GM23338 (cell line): Measurements from ENCODE around the gene PNPLA3. TPM values are rescaled to one million over a fixed set of nuclear protein-coding genes. Genes with fewer than 3 reads are reported as not detected.

Experiments used
- ATAC-seq: fragments of 200-7000 bp; cut with Tn5 transposase; 3 replicates; pipeline ENCODE4 v1.9.1; 2020
- DNase-seq: peaks from one replicate; pipeline ENCODE4 v3.0.0-alpha.2; 2015; ENCODE audit warnings: low spot score
- H2AFZ ChIP-seq: fragments of 200-600 bp; sonication (generic); 2 replicates; pipeline ENCODE4 v1.8.0; 2016; ENCODE audit warnings: antibody characterized with exemption, mild to moderate bottlenecking, moderate library complexity
- H3F3A ChIP-seq: fragments of 200-600 bp; sonication (generic); replicated peaks from 2 replicates; pipeline ENCODE4 v1.8.0; 2017; ENCODE audit warnings: antibody characterized with exemption, mixed run types, low read depth
- H3K27ac ChIP-seq: fragments of 200-600 bp; sonication (generic); 2 replicates; pipeline ENCODE4 v1.6.1; 2016; ENCODE audit warnings: low read depth
- H3K27me3 ChIP-seq: fragments of 200-600 bp; sonication (generic); 2 replicates; pipeline ENCODE4 v1.8.0; 2016; ENCODE audit warnings: mild to moderate bottlenecking, mixed run types, moderate library complexity; ENCODE audit not compliant: insufficient read depth
- H3K36me3 ChIP-seq: fragments of 200-600 bp; sonication (generic); 2 replicates; pipeline ENCODE4 v1.8.0; 2016; ENCODE audit warnings: mild to moderate bottlenecking; ENCODE audit not compliant: insufficient read depth
- H3K4me1 ChIP-seq: fragments of 200-600 bp; sonication (generic); 2 replicates; pipeline ENCODE4 v1.8.0; 2016; ENCODE audit warnings: mild to moderate bottlenecking, moderate library complexity; ENCODE audit not compliant: insufficient read depth
- H3K4me2 ChIP-seq: fragments of 200-600 bp; sonication (generic); 2 replicates; pipeline ENCODE4 v1.7.1; 2017; ENCODE audit warnings: mixed run types
- H3K4me3 ChIP-seq: fragments of 200-600 bp; sonication (generic); 2 replicates; pipeline ENCODE4 v1.6.1; 2016; ENCODE audit warnings: mixed run types
- H3K79me2 ChIP-seq: fragments of 200-600 bp; sonication (generic); replicated peaks from 2 replicates; pipeline ENCODE4 v1.8.0; 2017; ENCODE audit warnings: mild to moderate bottlenecking; ENCODE audit not compliant: insufficient read depth
- H3K9me2 ChIP-seq: fragments of 200-600 bp; sonication (generic); 2 replicates; pipeline ENCODE4 v1.8.0; 2017; ENCODE audit not compliant: insufficient read depth
- H4K20me1 ChIP-seq: fragments of 200-600 bp; sonication (generic); replicated peaks from 2 replicates; pipeline ENCODE4 v1.8.0; 2017; ENCODE audit warnings: mild to moderate bottlenecking; ENCODE audit not compliant: insufficient read depth
- H3K27ac Mint-ChIP-seq: 2 replicates; pipeline ENCODE4 v1.8.0; 2020; ENCODE audit warnings: inconsistent platforms, mild to moderate bottlenecking, moderate library complexity, mixed read lengths
- H3K27me3 Mint-ChIP-seq: 3 replicates; pipeline ENCODE4 v1.8.0; 2022; ENCODE audit warnings: low read depth, mild to moderate bottlenecking, moderate library complexity, mixed read lengths, inconsistent platforms; ENCODE audit not compliant: insufficient read depth, poor library complexity
- H3K36me3 Mint-ChIP-seq: 3 replicates; pipeline ENCODE4 v1.8.0; 2021; ENCODE audit warnings: low read depth, mild to moderate bottlenecking, inconsistent platforms, moderate library complexity, mixed read lengths
- H3K4me1 Mint-ChIP-seq: 3 replicates; pipeline ENCODE4 v1.8.0; 2020; ENCODE audit warnings: mild to moderate bottlenecking, inconsistent platforms, mixed read lengths
- H3K4me3 Mint-ChIP-seq: 3 replicates; pipeline ENCODE4 v1.8.0; 2021; ENCODE audit warnings: moderate library complexity, mild to moderate bottlenecking, inconsistent platforms, mixed read lengths
- H3K9me3 Mint-ChIP-seq: 3 replicates; pipeline ENCODE4 v1.8.0; 2020; ENCODE audit warnings: moderate library complexity, mild to moderate bottlenecking, inconsistent platforms, mixed read lengths
- CREB1 ChIP-seq: fragments of 250-450 bp; sonication (Bioruptor Pico); IDR thresholded peaks from 2 replicates; pipeline ENCODE4 v1.5.0; 2020; ENCODE audit warnings: low read depth, mild to moderate bottlenecking, moderate library complexity
- EZH2 ChIP-seq: fragments of 200-600 bp; sonication (generic); IDR thresholded peaks from one replicate; pipeline ENCODE4 v1.8.0; 2017; ENCODE audit warnings: antibody characterized with exemption, mild to moderate bottlenecking, low read depth; ENCODE audit not compliant: unreplicated experiment
- EZH2phosphoT487 ChIP-seq: fragments of 200-600 bp; sonication (generic); IDR thresholded peaks from one replicate; pipeline ENCODE4 v1.8.1; 2018; ENCODE audit warnings: antibody characterized with exemption; ENCODE audit not compliant: unreplicated experiment
- JUNB ChIP-seq: IDR thresholded peaks from one replicate; pipeline ENCODE4 v1.6.1; 2016; ENCODE audit warnings: antibody characterized with exemption; ENCODE audit not compliant: unreplicated experiment
- NANOG ChIP-seq: IDR thresholded peaks from 2 replicates; pipeline ENCODE4 v1.6.1; 2016; ENCODE audit warnings: antibody characterized with exemption, borderline replicate concordance
- POLR2AphosphoS5 ChIP-seq: IDR thresholded peaks from 2 replicates; pipeline ENCODE4 v1.6.1; 2016; ENCODE audit warnings: antibody characterized with exemption, low read depth
- STAT1 ChIP-seq: IDR thresholded peaks from one replicate; pipeline ENCODE4 v1.6.1; 2016; ENCODE audit warnings: antibody characterized with exemption; ENCODE audit not compliant: unreplicated experiment
- ZNF114 ChIP-seq: fragments of 250-450 bp; sonication (Bioruptor Pico); IDR thresholded peaks from 2 replicates; pipeline ENCODE4 v1.5.0; 2020; ENCODE audit warnings: mild to moderate bottlenecking, moderate library complexity
- ZNF331 ChIP-seq: fragments of 250-450 bp; sonication (Bioruptor Pico); IDR thresholded peaks from 2 replicates; pipeline ENCODE4 v1.5.0; 2020; ENCODE audit warnings: low read depth, mild to moderate bottlenecking, moderate library complexity
- polyA plus RNA-seq: library from polyadenylated mRNA; unstranded; fragments of >200 nt; fragmentation: Nextera tagmentation; extraction: Ambion mirVana; gene quantifications from 2 replicates; pipeline ENCODE4 v1.2.1, GENCODE V29; 2016
- total RNA-seq: library from RNA; depleted of rRNA; stranded (reverse); fragments of >200 nt; shearing (Covaris generic); gene quantifications from 2 replicates; pipeline ENCODE4 v1.2.3, GENCODE V29; 2014
- TF ChIP-seq, protein P1 (sequence below): IDR thresholded peaks from 2 replicates; pipeline ENCODE4 v1.6.1; 2016; ENCODE audit warnings: antibody characterized with exemption
- TF ChIP-seq, protein P2 (sequence below): fragments of 250-450 bp; sonication (Bioruptor Pico); IDR thresholded peaks from 2 replicates; pipeline ENCODE4 v1.5.0; 2020; ENCODE audit warnings: mild to moderate bottlenecking, moderate library complexity
- TF ChIP-seq, protein P3 (sequence below): IDR thresholded peaks from one replicate; pipeline ENCODE4 v1.6.1; 2018; ENCODE audit warnings: antibody characterized with exemption; ENCODE audit not compliant: unreplicated experiment
- TF ChIP-seq, protein P4 (sequence below), 2 experiments: fragments of 200-600 bp in 1 of 2; sonication (generic) in 1 of 2; conservative IDR thresholded peaks; 2 replicates each; pipeline versions ENCODE4 v1.5.1 to v1.6.1; 2016 to 2017; ENCODE audit warnings: antibody characterized with exemption in 2 of 2, low read depth in 2 of 2, mild to moderate bottlenecking in 2 of 2, moderate library complexity in 1 of 2

Gene PNPLA3
- total and polyA plus RNA-seq, 2 experiments from 2014 or later = 17.7 to 23.4 TPM

DNA sequence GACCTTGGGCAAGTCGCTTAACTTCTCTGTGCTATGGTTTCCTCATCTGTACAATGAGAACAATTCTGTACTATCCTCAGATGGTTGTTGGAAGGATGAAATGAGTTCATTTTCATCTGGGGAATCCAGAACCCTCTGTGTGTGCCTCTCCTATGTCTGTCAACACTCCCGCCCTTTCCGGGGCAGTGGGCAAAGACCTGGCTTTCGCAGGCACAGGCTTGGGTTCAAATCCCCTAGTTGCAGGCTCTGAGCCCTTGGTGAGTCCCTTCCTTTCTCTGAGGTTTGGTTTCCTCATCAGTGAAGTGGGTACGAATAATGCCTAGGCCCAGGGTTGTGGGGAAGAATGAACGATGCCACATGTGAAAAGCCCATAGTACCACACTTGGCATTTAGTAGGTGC is 37.8 kb upstream of the PNPLA3 start (continued):
- TF ChIP-seq JUNB (no peak), ZNF331 (no peak)
- TF ChIP-seq, protein P1, sequence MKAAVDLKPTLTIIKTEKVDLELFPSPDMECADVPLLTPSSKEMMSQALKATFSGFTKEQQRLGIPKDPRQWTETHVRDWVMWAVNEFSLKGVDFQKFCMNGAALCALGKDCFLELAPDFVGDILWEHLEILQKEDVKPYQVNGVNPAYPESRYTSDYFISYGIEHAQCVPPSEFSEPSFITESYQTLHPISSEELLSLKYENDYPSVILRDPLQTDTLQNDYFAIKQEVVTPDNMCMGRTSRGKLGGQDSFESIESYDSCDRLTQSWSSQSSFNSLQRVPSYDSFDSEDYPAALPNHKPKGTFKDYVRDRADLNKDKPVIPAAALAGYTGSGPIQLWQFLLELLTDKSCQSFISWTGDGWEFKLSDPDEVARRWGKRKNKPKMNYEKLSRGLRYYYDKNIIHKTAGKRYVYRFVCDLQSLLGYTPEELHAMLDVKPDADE = no peak
- TF ChIP-seq, protein P2, sequence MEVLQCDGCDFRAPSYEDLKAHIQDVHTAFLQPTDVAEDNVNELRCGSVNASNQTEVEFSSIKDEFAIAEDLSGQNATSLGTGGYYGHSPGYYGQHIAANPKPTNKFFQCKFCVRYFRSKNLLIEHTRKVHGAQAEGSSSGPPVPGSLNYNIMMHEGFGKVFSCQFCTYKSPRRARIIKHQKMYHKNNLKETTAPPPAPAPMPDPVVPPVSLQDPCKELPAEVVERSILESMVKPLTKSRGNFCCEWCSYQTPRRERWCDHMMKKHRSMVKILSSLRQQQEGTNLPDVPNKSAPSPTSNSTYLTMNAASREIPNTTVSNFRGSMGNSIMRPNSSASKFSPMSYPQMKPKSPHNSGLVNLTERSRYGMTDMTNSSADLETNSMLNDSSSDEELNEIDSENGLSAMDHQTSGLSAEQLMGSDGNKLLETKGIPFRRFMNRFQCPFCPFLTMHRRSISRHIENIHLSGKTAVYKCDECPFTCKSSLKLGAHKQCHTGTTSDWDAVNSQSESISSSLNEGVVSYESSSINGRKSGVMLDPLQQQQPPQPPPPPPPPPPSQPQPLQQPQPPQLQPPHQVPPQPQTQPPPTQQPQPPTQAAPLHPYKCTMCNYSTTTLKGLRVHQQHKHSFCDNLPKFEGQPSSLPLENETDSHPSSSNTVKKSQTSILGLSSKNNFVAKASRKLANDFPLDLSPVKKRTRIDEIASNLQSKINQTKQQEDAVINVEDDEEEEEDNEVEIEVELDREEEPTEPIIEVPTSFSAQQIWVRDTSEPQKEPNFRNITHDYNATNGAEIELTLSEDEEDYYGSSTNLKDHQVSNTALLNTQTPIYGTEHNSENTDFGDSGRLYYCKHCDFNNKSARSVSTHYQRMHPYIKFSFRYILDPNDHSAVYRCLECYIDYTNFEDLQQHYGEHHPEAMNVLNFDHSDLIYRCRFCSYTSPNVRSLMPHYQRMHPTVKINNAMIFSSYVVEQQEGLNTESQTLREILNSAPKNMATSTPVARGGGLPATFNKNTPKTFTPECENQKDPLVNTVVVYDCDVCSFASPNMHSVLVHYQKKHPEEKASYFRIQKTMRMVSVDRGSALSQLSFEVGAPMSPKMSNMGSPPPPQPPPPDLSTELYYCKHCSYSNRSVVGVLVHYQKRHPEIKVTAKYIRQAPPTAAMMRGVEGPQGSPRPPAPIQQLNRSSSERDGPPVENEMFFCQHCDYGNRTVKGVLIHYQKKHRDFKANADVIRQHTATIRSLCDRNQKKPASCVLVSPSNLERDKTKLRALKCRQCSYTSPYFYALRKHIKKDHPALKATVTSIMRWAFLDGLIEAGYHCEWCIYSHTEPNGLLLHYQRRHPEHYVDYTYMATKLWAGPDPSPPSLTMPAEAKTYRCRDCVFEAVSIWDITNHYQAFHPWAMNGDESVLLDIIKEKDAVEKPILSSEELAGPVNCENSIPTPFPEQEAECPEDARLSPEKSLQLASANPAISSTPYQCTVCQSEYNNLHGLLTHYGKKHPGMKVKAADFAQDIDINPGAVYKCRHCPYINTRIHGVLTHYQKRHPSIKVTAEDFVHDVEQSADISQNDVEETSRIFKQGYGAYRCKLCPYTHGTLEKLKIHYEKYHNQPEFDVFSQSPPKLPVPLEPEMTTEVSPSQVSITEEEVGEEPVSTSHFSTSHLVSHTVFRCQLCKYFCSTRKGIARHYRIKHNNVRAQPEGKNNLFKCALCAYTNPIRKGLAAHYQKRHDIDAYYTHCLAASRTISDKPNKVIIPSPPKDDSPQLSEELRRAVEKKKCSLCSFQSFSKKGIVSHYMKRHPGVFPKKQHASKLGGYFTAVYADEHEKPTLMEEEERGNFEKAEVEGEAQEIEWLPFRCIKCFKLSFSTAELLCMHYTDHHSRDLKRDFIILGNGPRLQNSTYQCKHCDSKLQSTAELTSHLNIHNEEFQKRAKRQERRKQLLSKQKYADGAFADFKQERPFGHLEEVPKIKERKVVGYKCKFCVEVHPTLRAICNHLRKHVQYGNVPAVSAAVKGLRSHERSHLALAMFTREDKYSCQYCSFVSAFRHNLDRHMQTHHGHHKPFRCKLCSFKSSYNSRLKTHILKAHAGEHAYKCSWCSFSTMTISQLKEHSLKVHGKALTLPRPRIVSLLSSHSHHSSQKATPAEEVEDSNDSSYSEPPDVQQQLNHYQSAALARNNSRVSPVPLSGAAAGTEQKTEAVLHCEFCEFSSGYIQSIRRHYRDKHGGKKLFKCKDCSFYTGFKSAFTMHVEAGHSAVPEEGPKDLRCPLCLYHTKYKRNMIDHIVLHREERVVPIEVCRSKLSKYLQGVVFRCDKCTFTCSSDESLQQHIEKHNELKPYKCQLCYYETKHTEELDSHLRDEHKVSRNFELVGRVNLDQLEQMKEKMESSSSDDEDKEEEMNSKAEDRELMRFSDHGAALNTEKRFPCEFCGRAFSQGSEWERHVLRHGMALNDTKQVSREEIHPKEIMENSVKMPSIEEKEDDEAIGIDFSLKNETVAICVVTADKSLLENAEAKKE (CRISPR knock-in tag) = no peak

DNA sequence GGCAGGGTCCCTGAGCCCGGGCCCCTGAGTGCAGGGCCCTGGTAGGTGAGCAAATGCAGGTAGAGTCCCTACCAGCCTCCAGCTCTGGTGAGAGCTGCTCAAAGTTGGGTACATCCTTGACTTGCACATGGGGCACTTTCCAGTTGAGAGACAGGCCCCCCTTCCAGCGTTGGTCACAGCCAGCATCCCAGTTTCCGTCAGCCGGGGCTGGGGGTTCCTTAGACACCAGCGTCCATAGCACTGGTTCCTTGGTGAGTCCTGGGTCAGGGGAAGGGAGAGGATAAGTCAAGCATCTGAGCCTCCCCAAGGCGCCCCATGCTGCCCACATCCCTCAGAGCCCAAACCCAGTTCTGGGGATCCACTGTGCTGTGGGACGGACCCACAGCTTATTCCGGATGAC is 37.4 kb upstream of the PNPLA3 start:
- Histone ChIP-seq H3K9me2 (no peaks in the 10 kb centered on the region), H3K4me3 (no peak overlapping the region), H4K20me1 (peaks cover 3% of the 10 kb centered on the region; the same call in 1 of the 2 replicates), H3K4me1 (no peaks in the 10 kb centered on the region), H3K79me2 (no peaks in the 10 kb centered on the region), H3K27ac (no peak overlapping the region), H3K36me3 (no peaks in the 10 kb centered on the region; the same call in 1 of the 2 replicates), H3K4me2 (no peak overlapping the region), H3K27me3 (peaks cover 6% of the 10 kb centered on the region), H2AFZ (no peak overlapping the region), H3F3A (no peaks in the 10 kb centered on the region)
- peaks cover 6% of the 10 kb centered on the region; the same call in 1 of the 3 replicates for H3K4me1 Mint-ChIP-seq
- no peak overlapping the region for H3K27ac Mint-ChIP-seq
- H3K9me3 Mint-ChIP-seq = no peaks in the 10 kb centered on the region
- no peak overlapping the region for H3K4me3 Mint-ChIP-seq
- DNase-seq (no peak), ATAC-seq (no peak)
- peaks cover 17% of the 10 kb centered on the region for H3K36me3 Mint-ChIP-seq
- H3K27me3 Mint-ChIP-seq = peaks cover 8% of the 10 kb centered on the region
- no peak for TF ChIP-seq EZH2phosphoT487
- TF ChIP-seq, protein P3, sequence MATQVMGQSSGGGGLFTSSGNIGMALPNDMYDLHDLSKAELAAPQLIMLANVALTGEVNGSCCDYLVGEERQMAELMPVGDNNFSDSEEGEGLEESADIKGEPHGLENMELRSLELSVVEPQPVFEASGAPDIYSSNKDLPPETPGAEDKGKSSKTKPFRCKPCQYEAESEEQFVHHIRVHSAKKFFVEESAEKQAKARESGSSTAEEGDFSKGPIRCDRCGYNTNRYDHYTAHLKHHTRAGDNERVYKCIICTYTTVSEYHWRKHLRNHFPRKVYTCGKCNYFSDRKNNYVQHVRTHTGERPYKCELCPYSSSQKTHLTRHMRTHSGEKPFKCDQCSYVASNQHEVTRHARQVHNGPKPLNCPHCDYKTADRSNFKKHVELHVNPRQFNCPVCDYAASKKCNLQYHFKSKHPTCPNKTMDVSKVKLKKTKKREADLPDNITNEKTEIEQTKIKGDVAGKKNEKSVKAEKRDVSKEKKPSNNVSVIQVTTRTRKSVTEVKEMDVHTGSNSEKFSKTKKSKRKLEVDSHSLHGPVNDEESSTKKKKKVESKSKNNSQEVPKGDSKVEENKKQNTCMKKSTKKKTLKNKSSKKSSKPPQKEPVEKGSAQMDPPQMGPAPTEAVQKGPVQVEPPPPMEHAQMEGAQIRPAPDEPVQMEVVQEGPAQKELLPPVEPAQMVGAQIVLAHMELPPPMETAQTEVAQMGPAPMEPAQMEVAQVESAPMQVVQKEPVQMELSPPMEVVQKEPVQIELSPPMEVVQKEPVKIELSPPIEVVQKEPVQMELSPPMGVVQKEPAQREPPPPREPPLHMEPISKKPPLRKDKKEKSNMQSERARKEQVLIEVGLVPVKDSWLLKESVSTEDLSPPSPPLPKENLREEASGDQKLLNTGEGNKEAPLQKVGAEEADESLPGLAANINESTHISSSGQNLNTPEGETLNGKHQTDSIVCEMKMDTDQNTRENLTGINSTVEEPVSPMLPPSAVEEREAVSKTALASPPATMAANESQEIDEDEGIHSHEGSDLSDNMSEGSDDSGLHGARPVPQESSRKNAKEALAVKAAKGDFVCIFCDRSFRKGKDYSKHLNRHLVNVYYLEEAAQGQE = no peak
- no peak for TF ChIP-seq NANOG
- no peak for TF ChIP-seq ZNF331
- TF ChIP-seq STAT1 = no peak
- TF ChIP-seq POLR2AphosphoS5 = no peak
- TF ChIP-seq CREB1 (CRISPR knock-in tag) = no peak
- no peak for TF ChIP-seq EZH2
- TF ChIP-seq ZNF114 (CRISPR knock-in tag) = no peak
- TF ChIP-seq JUNB = no peak
- TF ChIP-seq, protein P4, sequence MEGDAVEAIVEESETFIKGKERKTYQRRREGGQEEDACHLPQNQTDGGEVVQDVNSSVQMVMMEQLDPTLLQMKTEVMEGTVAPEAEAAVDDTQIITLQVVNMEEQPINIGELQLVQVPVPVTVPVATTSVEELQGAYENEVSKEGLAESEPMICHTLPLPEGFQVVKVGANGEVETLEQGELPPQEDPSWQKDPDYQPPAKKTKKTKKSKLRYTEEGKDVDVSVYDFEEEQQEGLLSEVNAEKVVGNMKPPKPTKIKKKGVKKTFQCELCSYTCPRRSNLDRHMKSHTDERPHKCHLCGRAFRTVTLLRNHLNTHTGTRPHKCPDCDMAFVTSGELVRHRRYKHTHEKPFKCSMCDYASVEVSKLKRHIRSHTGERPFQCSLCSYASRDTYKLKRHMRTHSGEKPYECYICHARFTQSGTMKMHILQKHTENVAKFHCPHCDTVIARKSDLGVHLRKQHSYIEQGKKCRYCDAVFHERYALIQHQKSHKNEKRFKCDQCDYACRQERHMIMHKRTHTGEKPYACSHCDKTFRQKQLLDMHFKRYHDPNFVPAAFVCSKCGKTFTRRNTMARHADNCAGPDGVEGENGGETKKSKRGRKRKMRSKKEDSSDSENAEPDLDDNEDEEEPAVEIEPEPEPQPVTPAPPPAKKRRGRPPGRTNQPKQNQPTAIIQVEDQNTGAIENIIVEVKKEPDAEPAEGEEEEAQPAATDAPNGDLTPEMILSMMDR (conservative IDR thresholded peaks at IDR 0.05; ENCODE audit: low read depth in 2 of 2) = no peak
